Keratinocyte (primary cell): ENCODE results near the gene KRTAP1-1. TPM values are rescaled to one million over a fixed set of nuclear protein-coding genes. Genes with fewer than 3 reads are reported as not detected.

Experiments
- DNase-seq: peaks from one replicate; pipeline ENCODE4 v3.0.0-alpha.2; 2011; ENCODE audit warnings: low read depth, missing footprints, low spot score
- FAIRE-seq: peaks from 2 replicates; lab custom pipeline; 2011; peaks lifted over from hg19 to GRCh38; lab: Jason Lieb, UNC
- H2AFZ ChIP-seq: 2 replicates; pipeline ENCODE4 v1.6.0; 2012; ENCODE audit warnings: low read length, control low read depth, inconsistent platforms; ENCODE audit not compliant: control insufficient read depth
- H3K27ac ChIP-seq: 2 replicates; pipeline ENCODE4 v1.5.1; 2011; ENCODE audit warnings: low read length; ENCODE audit not compliant: control insufficient read depth, insufficient read depth
- H3K27me3 ChIP-seq: 3 replicates; pipeline ENCODE4 v1.6.0; 2011; ENCODE audit warnings: low read length; ENCODE audit not compliant: control insufficient read depth, insufficient read depth; ENCODE audit errors: extremely low read depth
- H3K36me3 ChIP-seq, 2 experiments: 2 replicates in 1 of 2; 3 replicates in 1 of 2; pipeline ENCODE4 v1.5.1; 2011; ENCODE audit warnings: low read length in 2 of 2, mild to moderate bottlenecking in 1 of 2; ENCODE audit not compliant: control insufficient read depth in 2 of 2, insufficient read depth in 2 of 2; ENCODE audit errors: extremely low read depth in 1 of 2
- H3K4me1 ChIP-seq: 3 replicates; pipeline ENCODE4 v1.5.1; 2011; ENCODE audit warnings: low read length; ENCODE audit not compliant: control insufficient read depth, insufficient read depth; ENCODE audit errors: extremely low read depth
- H3K4me2 ChIP-seq: 3 replicates; pipeline ENCODE4 v1.6.0; 2011; ENCODE audit warnings: low read depth, low read length; ENCODE audit not compliant: control insufficient read depth, insufficient read depth; ENCODE audit errors: extremely low read depth
- H3K4me3 ChIP-seq, 3 experiments: fragments of 200-600 bp in 1 of 3; sonication (generic) in 1 of 3; 2 replicates in 2 of 3; 3 replicates in 1 of 3; pipeline ENCODE4 v1.5.1; 2011 to 2016; ENCODE audit warnings: low read length in 3 of 3, mild to moderate bottlenecking in 3 of 3, control low read depth in 2 of 3, inconsistent platforms in 1 of 3, low read depth in 1 of 3, mixed read lengths in 1 of 3, mixed run types in 1 of 3, moderate library complexity in 1 of 3; ENCODE audit not compliant: control insufficient read depth in 2 of 3, insufficient read depth in 2 of 3; ENCODE audit errors: extremely low read depth in 1 of 3
- H3K79me2 ChIP-seq: 2 replicates; pipeline ENCODE4 v1.6.0; 2012; ENCODE audit warnings: low read length; ENCODE audit not compliant: control insufficient read depth, insufficient read depth
- H3K9ac ChIP-seq: 3 replicates; pipeline ENCODE4 v1.6.0; 2011; ENCODE audit warnings: low read length; ENCODE audit not compliant: control insufficient read depth, insufficient read depth; ENCODE audit errors: extremely low read depth
- H3K9me1 ChIP-seq: 3 replicates; pipeline ENCODE4 v1.6.0; 2011; ENCODE audit warnings: low read length; ENCODE audit not compliant: control insufficient read depth, insufficient read depth; ENCODE audit errors: extremely low read depth
- H3K9me3 ChIP-seq: 2 replicates; pipeline ENCODE4 v1.5.1; 2012; ENCODE audit warnings: low read depth, low read length; ENCODE audit not compliant: control insufficient read depth
- H4K20me1 ChIP-seq: 3 replicates; pipeline ENCODE4 v1.6.0; 2011; ENCODE audit warnings: low read length; ENCODE audit not compliant: control insufficient read depth, insufficient read depth; ENCODE audit errors: extremely low read depth
- EZH2 ChIP-seq: IDR thresholded peaks from one replicate; pipeline ENCODE4 v1.6.1; 2012; ENCODE audit warnings: inconsistent platforms, mild to moderate bottlenecking, low read length, moderate library complexity
- dilution Hi-C: fragments of 300-500 bp; cut with MboI; formaldehyde crosslinking; loops from one replicate; pipeline ENCODE4 v1.7.0; 2020; ENCODE audit warnings: low sequenced_read_pairs; ENCODE audit not compliant: extremely low pct_ligation_motif_present
- polyA plus RNA-seq, 5 experiments: library from polyadenylated mRNA; depleted of rRNA in 3 of 5; stranded (reverse) in 3 of 5; stranded (forward) in 1 of 5; unstranded in 1 of 5; fragments of >200 nt; gene quantifications; 1 replicate in 1 of 5; 2 replicates in 3 of 5; 3 replicates in 1 of 5; pipeline versions ENCODE4 v1.2.1 to v1.2.3, GENCODE V29; 2011 to 2012; ENCODE audit warnings: missing spikeins in 2 of 5, low read depth in 1 of 5, low replicate concordance in 1 of 5
- TF ChIP-seq, protein P1 (sequence below), 3 experiments: IDR thresholded peaks in 1 of 3; conservative IDR thresholded peaks in 1 of 3; optimal IDR thresholded peaks in 1 of 3; 2 replicates in 2 of 3; 3 replicates in 1 of 3; pipeline versions ENCODE3 to v1.5.1; 2011; ENCODE audit warnings: low read length in 3 of 3, mild to moderate bottlenecking in 3 of 3, moderate library complexity in 2 of 3, control low read depth in 1 of 3, inconsistent platforms in 1 of 3; ENCODE audit not compliant: insufficient read depth in 2 of 3; ENCODE audit errors: extremely low read depth in 1 of 3

Gene KRTAP1-1
- polyA plus RNA-seq, 1 donor (not counting 4 experiments of a cell fraction or from before 2014, with no cell fraction given), result not detected

DNA sequence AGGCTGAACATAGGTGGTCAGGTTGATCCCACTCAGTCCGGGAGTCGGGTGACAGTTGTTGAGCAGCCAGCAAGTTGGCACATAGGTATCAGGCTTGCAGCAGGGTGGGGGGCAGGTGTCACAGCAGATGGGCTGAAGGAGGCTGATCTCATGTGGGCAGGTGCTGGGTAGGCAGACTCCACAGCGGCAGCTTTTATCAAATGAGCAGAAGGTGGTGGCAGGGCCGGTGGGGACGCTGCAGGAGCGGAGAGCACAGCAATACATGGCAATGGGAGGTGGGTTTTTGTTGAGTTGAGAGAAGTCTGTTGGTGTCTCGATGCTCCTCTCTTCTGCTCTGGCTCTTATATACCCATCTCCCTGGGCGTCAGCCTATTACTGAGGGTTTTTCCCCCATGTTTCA, 32.4 kb downstream of the KRTAP1-1 start, which contains the start of gene KRTAP3-1:
TSS of gene KRTAP3-1 (minus strand) at position 318 of the 400 bp plus-strand sequence. CDS start at position 264, 54 bp downstream.
- DNase-seq (no peak), FAIRE-seq (no peak)
- H3K27ac ChIP-seq, result no peak within 1 kb of the TSS
- no peaks in the 10 kb centered on the region for H3K4me1 ChIP-seq
- H3K36me3 ChIP-seq, result no peaks in the 10 kb centered on the region
- no peak within 1 kb of the TSS for H3K4me3 ChIP-seq
- H3K27me3 ChIP-seq, result no peaks in the 10 kb centered on the region
- no peak within 1 kb of the TSS for H2AFZ ChIP-seq
- H3K9me3 ChIP-seq, result no peaks in the 10 kb centered on the region
- H3K9ac ChIP-seq, result no peak within 1 kb of the TSS
- no peaks in the 10 kb centered on the region for H3K79me2 ChIP-seq
- dilution Hi-C loops, result no loop called here
- no peak for TF ChIP-seq EZH2
- TF ChIP-seq, protein P1, sequence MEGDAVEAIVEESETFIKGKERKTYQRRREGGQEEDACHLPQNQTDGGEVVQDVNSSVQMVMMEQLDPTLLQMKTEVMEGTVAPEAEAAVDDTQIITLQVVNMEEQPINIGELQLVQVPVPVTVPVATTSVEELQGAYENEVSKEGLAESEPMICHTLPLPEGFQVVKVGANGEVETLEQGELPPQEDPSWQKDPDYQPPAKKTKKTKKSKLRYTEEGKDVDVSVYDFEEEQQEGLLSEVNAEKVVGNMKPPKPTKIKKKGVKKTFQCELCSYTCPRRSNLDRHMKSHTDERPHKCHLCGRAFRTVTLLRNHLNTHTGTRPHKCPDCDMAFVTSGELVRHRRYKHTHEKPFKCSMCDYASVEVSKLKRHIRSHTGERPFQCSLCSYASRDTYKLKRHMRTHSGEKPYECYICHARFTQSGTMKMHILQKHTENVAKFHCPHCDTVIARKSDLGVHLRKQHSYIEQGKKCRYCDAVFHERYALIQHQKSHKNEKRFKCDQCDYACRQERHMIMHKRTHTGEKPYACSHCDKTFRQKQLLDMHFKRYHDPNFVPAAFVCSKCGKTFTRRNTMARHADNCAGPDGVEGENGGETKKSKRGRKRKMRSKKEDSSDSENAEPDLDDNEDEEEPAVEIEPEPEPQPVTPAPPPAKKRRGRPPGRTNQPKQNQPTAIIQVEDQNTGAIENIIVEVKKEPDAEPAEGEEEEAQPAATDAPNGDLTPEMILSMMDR (optimal IDR thresholded peaks at IDR 0.05 in 1 of 3, IDR thresholded peaks at IDR 0.05 in 1 of 3, conservative IDR thresholded peaks at IDR 0.05 in 1 of 3; ENCODE audit: extremely low read depth in 1 of 3, insufficient read depth in 2 of 3, low read length in 3 of 3), result no peak
- no peak within 1 kb of the TSS for H3K4me2 ChIP-seq
- H4K20me1 ChIP-seq, result no peaks in the 10 kb centered on the region
- H3K9me1 ChIP-seq, result no peaks in the 10 kb centered on the region

DNA sequence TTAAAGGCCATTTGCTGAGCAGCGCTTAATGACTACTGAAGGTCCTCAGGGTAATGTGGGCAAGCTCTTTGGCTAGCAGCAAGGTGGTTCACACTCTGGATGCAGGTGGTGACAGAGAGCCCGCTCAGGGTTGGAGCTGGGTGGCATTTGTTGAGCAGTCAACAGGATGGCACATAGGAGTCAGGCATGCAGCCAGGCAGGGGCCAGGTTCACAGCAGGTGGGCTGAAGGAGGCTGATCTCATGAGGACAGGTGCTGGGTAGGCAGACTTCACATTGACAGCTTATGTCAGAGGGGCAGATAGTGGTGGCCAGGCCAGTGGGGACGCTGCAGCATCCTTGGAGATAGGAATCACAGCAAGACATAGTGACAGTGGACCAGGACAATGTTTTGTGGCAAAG, 36.9 kb downstream of the KRTAP1-1 start:
- Histone ChIP-seq H3K4me2 (no peak overlapping the region), H3K4me3 (no peak overlapping the region), H3K9me3 (no peaks in the 10 kb centered on the region), H3K79me2 (no peaks in the 10 kb centered on the region), H2AFZ (no peak overlapping the region), H3K4me1 (peaks cover 9% of the 10 kb centered on the region), H3K27ac (no peak overlapping the region), H4K20me1 (no peaks in the 10 kb centered on the region), H3K27me3 (no peaks in the 10 kb centered on the region), H3K9ac (no peak overlapping the region), H3K36me3 (no peaks in the 10 kb centered on the region), H3K9me1 (no peaks in the 10 kb centered on the region)
- FAIRE-seq (no peak), DNase-seq (no peak)
- dilution Hi-C loops, result no loop called here
- TF ChIP-seq, protein P1 (optimal IDR thresholded peaks at IDR 0.05 in 1 of 3, IDR thresholded peaks at IDR 0.05 in 1 of 3, conservative IDR thresholded peaks at IDR 0.05 in 1 of 3; ENCODE audit: extremely low read depth in 1 of 3, insufficient read depth in 2 of 3, low read length in 3 of 3), result no peak
- no peak for TF ChIP-seq EZH2
